Stimulated activated CD8-positive, alpha-beta memory T cell treated with anti-CD3 and anti-CD28 coated beads, Interleukin-7, amount 100 ng/mL, for 48 hours (primary cell): ENCODE measurements around the gene DAPP1.
"Not testable (repeated sequence)": the region's sequence is repeated elsewhere in the genome, so short reads cannot be mapped to it uniquely, and the experiment has no call there.

Experiments
- DNase-seq, 2 donors: peaks; one replicate each; pipeline ENCODE4 v3.0.0-alpha.2; 2020; ENCODE audit warnings: low read depth in 1 of 2; ENCODE audit errors: extremely low read depth in 1 of 2

The DAPP1 gene

DNA sequence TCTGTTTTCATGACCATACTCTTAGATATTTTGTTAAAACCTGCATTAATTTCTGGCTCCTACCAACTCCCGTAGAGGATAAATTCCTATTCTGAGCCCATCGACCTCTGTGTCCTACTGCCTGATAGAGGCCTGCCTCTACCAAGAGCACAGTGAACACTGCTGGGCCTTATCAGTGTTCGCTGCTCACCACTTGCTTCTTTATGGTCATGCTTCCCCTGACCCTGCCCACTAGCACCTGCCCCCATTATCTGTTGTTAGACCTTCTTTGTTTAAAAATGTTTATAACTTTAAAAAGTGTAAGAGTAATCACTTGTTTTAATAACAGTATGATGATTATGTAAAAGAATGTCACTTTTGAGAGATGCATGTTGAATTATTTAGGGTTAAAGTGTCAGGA is 6.1 kb downstream of the DAPP1 start:
- DNase-seq = no peak

DNA sequence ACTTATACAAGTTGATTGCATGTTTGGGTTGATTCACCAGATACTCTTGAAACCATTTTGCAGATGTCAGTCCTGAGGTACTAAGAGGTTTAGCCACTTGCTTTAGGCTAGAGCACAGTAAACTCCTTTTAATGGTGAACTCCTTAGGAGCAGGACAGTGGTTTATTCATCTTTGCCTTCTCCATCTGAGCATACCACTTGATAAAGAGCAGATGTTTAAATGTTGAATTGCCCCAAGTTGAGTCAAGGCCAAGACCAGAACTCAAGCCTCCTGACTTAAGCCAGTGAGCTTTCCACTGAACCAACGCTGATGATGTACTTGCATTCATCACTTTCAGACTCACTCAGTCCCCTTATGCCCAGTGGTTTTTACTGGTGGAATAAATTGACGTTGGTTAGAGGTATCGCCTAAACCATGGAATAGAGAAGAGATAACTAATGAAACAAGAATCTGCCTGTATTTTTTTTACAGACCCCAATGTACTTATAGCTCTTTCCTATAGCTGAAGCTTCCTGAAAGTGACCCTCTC is 7.5 kb downstream of the DAPP1 start:
- no peak for DNase-seq

DNA sequence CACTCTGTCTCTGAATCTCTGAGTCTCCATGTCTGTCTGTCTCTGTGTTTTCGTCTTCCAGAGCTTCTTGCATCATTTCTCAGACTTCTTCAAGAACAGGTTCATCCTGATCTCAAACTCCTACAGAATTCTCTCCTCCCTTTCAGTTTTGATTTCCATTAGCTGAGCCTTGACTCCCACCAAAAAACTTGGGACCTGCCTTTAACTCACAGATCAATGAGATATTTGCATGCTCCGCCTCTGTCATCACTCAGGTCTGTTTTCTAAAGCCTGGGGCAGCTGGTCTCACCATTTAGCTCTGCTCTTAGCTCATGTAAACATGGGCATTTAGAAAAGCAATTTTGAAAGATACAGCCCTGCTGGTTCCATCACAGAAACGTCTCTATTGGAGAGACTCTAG is 8.6 kb downstream of the DAPP1 start:
- DNase-seq = no peak

DNA sequence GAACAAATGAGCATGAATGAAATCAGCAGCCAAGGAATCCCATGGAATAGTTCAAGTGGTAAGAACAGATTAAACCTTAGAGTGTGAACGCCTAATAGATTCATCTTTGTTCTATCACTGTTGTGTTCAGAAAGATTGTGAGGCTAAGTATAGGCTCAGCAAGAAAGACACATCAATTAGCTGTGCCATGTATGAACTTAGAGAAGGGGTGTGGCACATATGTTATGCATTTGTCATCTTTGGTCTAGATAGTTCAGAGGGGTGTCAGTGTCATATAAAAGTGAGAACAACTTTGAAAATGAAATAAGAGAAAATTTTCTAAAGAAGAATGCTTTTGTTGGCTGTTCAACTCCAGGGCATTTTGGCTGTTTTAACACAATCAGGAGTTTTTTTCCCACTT is 9.4 kb downstream of the DAPP1 start:
- no peak for DNase-seq

DNA sequence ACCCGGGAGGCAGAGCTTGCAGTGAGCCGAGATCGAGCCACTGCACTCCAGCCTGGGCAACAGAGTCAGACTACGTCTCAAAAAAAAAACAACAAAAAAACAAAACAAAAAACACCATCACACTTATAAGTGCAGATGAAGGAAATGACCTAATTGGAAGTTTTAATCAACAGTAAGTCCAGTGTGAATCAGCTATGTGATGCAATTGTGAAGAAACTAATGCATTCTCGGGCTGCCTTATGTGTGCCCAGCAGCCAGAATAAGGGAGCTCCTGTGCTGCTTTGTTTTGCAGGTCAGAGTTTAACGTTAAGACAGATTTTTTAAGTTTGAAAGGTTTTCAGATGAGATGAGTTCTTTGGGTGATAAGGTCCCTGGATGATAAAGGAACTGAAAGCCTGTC is 10.8 kb downstream of the DAPP1 start:
- DNase-seq = no peak

DNA sequence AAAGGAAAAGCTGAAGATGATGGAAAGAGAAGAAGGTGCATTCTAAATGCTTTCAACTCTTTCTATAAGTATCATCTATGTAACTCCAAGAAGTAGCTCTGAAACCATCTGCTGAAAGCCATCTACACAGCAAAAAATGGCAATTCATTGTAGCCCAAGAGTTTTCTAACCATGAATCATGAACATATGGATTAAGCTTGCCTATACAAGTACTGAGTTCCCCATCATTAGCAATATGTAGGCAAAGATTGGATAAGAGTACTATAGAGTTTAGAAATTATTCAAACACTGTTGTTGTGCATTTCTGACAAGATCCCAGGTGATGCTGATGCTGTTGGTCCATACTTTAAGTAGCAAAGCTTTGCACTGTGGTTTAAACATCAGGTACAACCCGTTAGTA is 11.2 kb downstream of the DAPP1 start:
- no peak for DNase-seq

DNA sequence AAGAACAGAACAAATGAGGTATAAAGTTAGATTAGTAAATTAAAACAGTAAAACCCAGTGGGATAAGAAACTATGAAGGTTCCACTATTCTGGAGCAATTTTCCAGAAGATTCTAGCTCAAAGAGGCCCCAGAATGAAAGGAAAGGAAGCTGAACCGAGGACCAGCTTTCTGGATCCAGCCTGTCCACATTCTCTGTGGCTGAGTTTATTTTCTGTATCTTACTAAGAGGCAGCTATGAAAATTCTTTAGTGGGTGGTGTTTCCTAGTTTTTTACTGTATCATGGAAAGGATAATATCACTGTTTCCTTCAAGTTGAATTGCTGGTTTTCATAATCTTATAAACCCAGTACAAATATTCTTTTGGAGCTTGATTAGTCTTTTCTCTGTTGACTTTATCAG is 11.8 kb downstream of the DAPP1 start:
- DNase-seq = no peak

DNA sequence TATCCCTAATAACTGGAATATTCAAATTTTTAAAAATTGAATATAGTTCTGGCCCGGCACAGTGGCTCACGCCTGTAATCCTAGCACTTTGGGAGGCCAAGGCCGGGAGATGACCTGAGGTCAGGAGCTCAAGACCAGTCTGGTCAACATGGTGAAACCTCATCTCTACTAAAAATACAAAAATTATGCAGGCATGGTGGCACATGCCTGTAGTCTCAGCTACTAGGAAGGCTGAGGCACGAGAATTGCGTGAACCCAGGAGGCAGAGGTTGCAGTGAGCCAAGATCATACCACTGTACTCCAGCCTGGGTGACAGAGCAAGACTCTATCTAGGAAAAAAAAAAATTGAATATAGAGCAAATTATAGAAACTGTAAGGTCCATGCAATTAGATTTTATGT is 13.4 kb downstream of the DAPP1 start:
- not testable (repeated sequence) for DNase-seq

DNA sequence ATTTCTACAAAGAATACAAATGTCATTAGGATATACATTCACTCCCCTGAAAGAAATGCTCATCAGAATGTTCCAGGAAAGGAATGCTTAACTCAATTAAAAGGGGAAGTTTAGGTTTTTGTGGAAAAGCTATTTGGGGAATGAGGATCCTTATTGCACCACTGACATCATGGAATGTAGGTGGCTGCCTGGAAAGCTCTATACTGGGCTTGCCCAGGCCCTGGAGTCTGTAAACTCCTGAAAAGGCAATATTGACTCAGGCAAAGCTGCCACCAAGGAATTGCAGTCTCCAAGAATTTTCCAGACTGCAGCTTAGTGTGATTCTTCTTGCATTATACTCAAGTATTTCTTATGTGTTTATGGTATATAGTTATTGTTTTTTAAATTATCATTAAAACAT is 15.7 kb downstream of the DAPP1 start:
- DNase-seq = no peak

DNA sequence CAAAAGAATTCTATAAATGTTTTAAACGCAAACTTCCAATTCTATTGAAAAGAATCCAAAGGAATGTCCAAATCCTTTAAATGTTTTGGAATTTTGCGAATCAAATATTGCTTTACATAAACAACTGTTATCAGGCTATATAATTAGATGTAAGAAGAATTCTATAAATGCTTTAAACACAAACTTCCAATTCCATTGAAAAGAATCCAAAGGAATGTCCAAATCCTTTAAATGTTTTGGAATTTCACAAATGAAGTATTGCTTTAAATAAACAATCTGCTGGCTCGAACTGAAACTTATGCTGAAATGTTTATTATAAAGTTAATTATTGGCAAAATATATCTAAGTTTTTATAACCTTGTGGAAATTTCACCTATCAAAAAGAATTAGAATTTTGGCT is 16.1 kb downstream of the DAPP1 start:
- no peak for DNase-seq

DNA sequence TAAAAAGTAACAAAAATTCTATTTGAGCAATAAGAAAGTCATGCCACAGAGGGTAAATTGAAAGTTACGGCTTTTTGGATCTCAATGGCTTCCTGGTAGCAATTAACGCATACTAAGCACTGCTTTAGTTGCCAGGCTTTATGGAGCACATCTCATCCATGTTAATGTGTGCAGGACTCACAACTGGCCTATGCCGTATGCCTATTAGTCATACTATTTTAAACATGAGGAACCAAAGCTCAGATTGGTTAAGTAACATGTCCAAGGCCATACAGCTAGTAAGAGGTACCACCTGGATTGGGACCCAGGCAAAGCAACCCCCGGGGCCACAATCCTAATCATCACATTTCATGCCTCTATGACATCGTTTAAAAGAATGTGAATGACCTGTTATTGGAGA is 17.1 kb downstream of the DAPP1 start:
- no peak for DNase-seq

DNA sequence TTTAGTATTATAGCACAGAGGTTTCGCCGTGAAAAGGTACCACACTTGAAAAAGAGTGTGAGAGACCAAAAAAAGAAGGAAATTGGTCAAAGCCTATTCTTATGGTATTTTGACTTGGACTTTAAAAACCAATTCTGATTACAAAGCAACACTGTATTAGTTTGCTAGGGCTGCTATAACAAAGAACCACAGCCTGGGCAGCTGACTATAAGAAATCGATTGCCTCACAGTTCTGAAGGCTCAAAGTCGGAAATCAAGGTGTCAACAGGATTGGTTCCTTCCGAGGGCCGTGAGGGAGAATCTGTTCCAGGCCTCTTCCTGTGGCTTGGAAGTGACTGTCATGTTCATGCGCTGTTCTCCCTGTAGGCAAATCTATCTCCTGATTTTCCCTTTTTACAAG is 17.9 kb downstream of the DAPP1 start:
- DNase-seq = no peak

DNA sequence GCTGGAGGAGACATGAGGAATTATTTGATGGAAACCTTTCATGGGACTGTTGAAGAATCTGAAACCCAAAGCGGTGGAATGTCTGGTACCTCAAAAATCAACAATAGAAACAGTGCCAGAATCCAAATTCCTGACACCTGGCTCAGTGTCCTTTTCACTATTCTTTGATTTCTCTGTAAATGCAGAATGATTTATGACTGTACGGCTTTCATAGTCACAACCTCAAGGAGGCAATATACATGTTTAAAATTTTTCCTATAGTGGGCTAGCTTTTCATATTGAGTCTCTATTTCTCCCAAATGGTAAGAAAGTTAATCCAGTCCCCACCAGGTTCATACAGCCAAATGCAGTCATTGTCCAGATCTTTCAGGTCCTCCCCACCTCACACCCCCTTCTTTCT is 19.3 kb downstream of the DAPP1 start:
- no peak for DNase-seq

DNA sequence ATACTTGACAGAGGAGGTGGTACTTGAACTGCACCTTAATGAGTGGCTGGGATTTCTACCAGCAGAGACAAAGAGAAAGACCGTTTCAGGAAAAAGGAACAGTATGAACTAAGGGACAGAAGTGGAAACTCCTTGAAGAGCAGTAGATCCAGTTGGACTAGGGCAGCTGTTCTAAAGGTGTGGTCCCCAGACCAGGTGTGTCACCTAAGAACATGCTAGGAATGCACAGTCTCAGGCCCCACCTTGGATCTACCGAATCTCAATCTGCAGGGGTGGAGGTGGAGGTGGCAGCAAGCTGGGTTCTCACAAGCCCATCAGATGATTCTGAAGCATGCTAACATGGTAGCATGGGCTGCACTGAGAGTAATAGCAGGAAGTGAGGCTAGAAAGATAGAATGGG is 22.3 kb downstream of the DAPP1 start:
- no peak for DNase-seq

DNA sequence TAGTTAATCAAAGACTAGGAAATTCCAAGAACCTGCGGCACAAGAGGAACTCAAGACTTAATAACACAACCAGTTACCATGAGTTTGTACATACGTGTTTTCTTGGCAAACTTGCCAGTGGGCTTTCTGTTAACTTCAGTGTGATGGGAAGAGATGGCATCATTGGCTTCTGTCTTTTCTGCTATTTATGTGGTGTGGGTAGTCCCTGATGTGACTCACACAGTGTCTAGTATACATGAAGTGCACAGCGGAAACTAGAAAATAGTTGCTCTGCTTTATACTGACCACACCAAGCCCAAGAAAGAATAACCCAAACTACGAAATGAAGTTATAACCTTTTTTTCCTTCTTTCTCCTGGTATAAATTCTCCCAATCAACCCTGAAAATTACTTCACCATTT is 24.5 kb downstream of the DAPP1 start:
- DNase-seq = no peak

DNA sequence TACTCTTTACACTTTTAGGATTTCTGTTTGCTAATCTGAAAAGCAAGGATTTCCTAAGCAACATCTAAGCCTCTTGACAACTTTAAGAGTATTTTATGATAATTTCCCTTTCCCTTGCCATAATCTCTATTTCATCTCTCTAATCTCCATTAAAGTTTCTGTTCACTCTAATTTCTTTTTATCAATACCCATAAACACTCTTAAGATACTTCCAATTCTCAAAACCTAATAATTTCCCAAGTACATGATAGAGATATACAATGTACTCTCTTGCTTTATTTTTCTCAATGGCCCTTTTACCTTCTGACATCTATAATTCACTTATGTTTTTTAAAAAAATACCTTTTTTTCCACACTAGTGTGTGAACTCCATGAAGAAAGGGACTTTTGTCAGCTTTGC is 26.8 kb downstream of the DAPP1 start:
- no peak for DNase-seq

DNA sequence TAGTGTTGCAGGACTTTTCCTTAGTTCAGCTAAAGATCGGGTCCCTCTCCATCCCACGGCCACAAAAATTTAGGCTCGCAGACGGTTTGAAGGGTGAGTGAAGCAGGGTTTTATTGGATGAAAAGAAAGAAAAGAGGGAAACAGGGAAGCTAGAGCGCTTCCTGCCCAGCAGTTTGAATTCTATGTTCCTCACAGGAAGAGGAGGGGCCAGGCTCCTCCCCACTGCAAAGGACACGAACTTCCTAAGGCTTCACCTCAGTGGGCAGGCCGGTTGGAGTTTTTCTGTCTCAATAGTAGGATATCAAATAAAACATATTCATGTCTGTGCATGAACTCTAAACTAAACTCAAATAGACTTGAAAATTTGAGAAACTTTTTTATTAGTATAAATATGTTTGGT is 27.4 kb downstream of the DAPP1 start:
- DNase-seq = no peak

DNA sequence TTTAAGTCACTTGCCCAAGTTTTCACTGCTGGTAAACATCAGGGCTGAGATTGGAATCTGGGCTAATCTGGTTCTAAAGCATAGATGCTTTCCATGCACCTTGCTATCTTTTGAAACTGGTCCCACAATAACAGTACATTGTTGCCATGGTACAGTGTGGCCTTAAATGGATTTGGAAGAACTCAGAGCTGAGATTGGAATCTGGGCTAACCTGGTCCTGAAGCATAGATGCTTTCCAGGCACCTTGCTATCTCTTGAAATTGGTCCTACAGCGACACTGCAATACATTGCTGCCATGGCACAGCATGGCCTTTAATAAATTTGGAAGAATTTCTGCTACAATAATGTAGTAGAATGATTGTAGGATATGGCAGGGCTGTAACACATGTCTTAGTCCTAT is 28.6 kb downstream of the DAPP1 start:
- DNase-seq = no peak

DNA sequence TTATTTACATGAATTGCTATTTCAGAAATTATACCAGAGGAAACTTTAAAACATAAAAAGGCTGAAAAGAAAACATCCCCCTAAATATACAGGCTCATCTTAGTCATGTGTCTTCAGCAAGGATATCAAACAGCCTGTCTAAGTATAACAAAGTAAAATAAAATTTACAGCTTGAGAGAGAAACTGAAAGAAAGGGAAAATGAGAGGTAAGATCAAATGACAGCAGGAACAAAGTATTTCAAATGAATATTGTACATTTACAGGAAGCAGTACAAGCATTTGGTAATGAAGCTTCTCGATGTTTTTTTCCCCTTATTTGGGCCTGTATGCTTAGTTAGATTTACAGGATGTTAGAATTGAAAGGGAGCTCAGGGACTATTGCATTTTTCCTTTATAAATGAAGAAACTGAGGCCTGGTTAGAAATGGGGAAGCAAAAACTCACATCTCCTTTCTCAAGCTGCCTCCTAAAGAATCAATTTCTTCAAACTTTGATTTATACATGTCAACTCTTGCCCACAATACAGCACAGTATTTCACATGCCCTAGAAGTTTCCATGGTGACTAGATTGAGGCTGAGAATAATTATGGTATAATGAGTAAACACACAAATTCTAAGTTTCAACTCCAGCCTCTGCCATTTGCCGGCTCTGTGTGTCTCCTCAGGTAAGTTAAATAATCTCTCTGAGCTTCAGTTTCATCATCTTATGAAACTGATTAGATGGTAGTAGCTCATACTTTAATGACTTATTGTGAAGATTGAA is 29.3 kb downstream of the DAPP1 start:
- DNase-seq = no peak

DNA sequence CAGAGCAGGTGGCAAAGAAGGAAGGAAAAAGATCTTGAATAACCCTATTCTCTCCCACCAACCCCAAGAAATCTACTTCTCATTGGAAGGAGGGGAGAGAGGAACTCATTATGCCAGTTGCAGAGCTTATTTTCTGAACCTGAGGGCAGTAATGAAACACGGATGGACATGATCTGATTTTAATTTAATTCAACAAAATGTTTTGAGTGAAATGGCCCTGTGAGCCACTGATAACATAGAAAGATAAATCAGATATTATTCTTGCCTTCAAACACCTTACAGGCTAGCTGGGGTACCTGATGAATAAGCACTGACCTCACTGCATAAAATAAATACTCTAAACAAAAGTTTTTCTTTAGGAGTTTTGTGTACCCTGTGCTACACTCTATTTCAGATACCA is 30.3 kb downstream of the DAPP1 start:
- no peak for DNase-seq

DNA sequence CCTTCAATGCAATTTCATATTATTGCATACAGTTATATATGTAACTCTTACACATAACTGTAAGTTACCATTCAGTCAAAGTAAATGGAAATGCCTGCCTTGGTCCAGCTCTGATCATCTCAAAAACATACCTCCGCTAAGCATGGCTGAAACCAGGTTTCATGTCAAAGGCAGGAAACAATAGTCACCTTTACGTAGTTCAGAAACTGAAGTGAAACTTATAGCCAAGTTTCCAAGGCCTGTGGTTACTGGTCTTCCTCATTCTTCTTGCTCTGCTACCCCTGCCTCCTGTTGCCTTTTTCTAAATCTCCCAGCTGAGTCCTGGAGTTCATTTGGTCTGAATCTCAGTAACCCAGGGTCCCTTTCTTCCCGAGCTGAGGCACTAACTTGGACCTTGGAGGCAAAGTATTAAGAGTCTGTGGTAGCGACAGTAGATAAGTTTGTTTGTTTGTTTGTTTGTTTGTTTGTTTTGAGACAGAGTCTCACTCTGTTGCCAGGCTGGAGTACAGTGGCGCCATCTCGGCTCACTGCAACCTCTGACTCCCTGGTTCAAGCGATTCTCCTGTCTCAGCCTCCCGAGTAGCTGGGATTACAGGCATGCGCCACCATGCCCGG is 30.8 kb downstream of the DAPP1 start:
- DNase-seq = no peak

DNA sequence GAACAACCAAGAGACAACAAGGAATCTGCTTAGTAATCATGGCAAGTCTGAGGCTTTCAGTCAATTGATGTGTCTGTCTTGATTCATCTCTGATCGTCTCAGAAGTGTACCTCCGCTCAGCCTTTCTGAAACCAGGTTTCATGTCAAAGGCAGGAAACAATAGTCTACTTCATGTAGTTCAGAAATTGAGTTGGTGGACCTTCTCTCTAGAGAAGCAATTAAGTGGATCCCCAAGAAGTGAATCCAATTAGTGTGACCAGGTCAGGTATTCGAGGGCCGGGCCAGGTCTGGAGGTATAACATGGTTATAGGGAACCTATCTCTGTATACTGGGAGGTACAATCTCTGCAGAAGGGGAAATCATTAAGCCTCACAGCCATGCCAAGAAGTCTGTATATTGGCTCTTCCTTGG is 32.0 kb downstream of the DAPP1 start:
- no peak for DNase-seq
